Transverse colon (tissue), 4 donors: Measurements from ENCODE around the gene ALDOB.

Experiments used
- POLR2AphosphoS5 ChIP-seq, 3 donors: sonication (generic); formaldehyde crosslinking; IDR thresholded peaks; one replicate each; pipeline ENCODE4 v1.6.1; 2016; ENCODE audit warnings: antibody characterized with exemption in 3 of 3
- TF ChIP-seq, protein P1 (sequence below), 5 experiments: fragments of 200-600 bp in 3 of 5; fragments of 450-650 bp in 2 of 5; sonication (generic) in 3 of 5; IDR thresholded peaks; 1 replicate in 2 of 5; 2 replicates in 3 of 5; pipeline ENCODE4 v1.5.1; 2016 to 2017; ENCODE audit warnings: antibody characterized with exemption in 5 of 5, inconsistent platforms in 3 of 5, mild to moderate bottlenecking in 2 of 5, moderate library complexity in 1 of 5

DNA sequence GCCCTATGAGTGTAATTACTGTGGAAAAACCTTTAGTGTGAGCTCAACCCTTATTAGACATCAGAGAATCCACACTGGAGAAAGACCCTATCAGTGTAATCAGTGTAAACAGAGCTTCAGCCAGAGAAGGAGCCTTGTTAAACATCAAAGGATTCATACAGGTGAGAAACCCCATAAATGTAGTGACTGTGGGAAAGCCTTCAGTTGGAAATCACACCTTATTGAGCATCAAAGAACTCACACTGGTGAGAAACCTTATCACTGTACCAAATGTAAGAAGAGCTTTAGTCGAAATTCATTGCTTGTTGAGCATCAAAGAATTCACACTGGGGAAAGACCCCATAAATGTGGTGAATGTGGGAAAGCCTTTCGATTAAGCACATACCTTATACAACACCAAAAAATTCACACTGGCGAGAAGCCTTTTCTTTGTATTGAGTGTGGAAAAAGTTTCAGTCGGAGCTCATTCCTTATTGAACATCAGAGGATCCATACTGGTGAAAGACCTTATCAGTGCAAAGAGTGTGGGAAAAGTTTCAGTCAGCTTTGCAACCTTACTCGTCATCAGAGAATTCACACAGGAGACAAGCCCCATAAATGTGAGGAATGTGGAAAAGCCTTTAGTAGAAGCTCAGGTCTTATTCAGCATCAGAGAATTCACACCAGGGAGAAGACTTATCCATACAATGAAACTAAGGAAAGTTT is 27.0 kb downstream of the ALDOB start:
- TF ChIP-seq, protein P1, sequence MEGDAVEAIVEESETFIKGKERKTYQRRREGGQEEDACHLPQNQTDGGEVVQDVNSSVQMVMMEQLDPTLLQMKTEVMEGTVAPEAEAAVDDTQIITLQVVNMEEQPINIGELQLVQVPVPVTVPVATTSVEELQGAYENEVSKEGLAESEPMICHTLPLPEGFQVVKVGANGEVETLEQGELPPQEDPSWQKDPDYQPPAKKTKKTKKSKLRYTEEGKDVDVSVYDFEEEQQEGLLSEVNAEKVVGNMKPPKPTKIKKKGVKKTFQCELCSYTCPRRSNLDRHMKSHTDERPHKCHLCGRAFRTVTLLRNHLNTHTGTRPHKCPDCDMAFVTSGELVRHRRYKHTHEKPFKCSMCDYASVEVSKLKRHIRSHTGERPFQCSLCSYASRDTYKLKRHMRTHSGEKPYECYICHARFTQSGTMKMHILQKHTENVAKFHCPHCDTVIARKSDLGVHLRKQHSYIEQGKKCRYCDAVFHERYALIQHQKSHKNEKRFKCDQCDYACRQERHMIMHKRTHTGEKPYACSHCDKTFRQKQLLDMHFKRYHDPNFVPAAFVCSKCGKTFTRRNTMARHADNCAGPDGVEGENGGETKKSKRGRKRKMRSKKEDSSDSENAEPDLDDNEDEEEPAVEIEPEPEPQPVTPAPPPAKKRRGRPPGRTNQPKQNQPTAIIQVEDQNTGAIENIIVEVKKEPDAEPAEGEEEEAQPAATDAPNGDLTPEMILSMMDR (IDR thresholded peaks at IDR 0.05) = no peak
- no peak for TF ChIP-seq POLR2AphosphoS5 (IDR thresholded peaks at IDR 0.05)
